AML-193 (cell line): ENCODE data around the gene DENND2A.
A peak's percentile ranks its signal among the peaks of the same experiment; 100 is the strongest.
"Not testable (repeated sequence)": the region's sequence is repeated elsewhere in the genome, so short reads cannot be mapped to it uniquely, and the experiment has no call there.

ENCODE experiments used
- DNase-seq, 2 experiments: peaks; one replicate each; lab custom pipeline; 2025; lab: John Stamatoyannopoulos, UW

The DENND2A gene

GRCh38 chr7:140673774-140674155 lies 33.2 kb upstream of the DENND2A start:
- DNase-seq = no peak

- DNase-seq = no peak
These were observed 32.6 kb upstream of the DENND2A start for GRCh38 chr7:140673063-140673773.

GRCh38 chr7:140672382-140673062 lies 31.9 kb upstream of the DENND2A start, which contains the start of gene ADCK2:
TSS of gene ADCK2 (plus strand) at chr7:140672945. CDS start at chr7:140673331, 386 bp downstream.
- DNase-seq = peak in 1 of 2 experiments; percentile 32

GRCh38 chr7:140671966-140672365 lies 31.4 kb upstream of the DENND2A start:
- DNase-seq = no peak

- no peak for DNase-seq
These were observed 29.8 kb upstream of the DENND2A start for GRCh38 chr7:140670343-140670935.

GRCh38 chr7:140669862-140670261 lies 29.2 kb upstream of the DENND2A start:
- DNase-seq = not testable (repeated sequence)

GRCh38 chr7:140669352-140669751 lies 28.7 kb upstream of the DENND2A start:
- DNase-seq = no peak

GRCh38 chr7:140668641-140669040 lies 28.0 kb upstream of the DENND2A start:
- no peak for DNase-seq

GRCh38 chr7:140667476-140667875 lies 26.9 kb upstream of the DENND2A start:
- DNase-seq = no peak

- DNase-seq = not testable (repeated sequence)
These were observed 22.3 kb upstream of the DENND2A start for GRCh38 chr7:140662938-140663337.

- no peak for DNase-seq
These were observed 20.5 kb upstream of the DENND2A start for GRCh38 chr7:140661124-140661523.

GRCh38 chr7:140659856-140660255 lies 19.2 kb upstream of the DENND2A start:
- no peak for DNase-seq

- DNase-seq = no peak
These were observed 17.3 kb upstream of the DENND2A start for GRCh38 chr7:140657891-140658290.

GRCh38 chr7:140656548-140657515 lies 16.2 kb upstream of the DENND2A start:
- DNase-seq = peak; percentile 65 to 76

GRCh38 chr7:140655511-140656408 lies 15.1 kb upstream of the DENND2A start:
- no peak for DNase-seq

- DNase-seq = no peak
These were observed 14.0 kb upstream of the DENND2A start for GRCh38 chr7:140654661-140655060.

GRCh38 chr7:140654109-140654387 lies 13.4 kb upstream of the DENND2A start:
- no peak for DNase-seq

- peak; percentile 6 to 16 for DNase-seq
These were observed 12.9 kb upstream of the DENND2A start for GRCh38 chr7:140653319-140654108.

GRCh38 chr7:140650367-140650766 lies 9.8 kb upstream of the DENND2A start:
- DNase-seq = no peak

- DNase-seq = no peak
These were observed 9.1 kb upstream of the DENND2A start for GRCh38 chr7:140649556-140650205.
